VCaP (cell line): ENCODE results near the gene CNGA2.

ENCODE experiments used
- H3K27ac ChIP-seq: fragments of 450-650 bp; 2 replicates; pipeline ENCODE4 v1.5.1; 2017
- TF ChIP-seq, protein P1 (sequence below): fragments of 450-650 bp; conservative IDR thresholded peaks from 2 replicates; pipeline ENCODE4 v1.5.1; 2017; ENCODE audit warnings: mild to moderate bottlenecking, moderate library complexity

The CNGA2 gene

GRCh38 chrX:151712253-151712652, 22.3 kb upstream of the CNGA2 start:
- TF ChIP-seq, protein P1, sequence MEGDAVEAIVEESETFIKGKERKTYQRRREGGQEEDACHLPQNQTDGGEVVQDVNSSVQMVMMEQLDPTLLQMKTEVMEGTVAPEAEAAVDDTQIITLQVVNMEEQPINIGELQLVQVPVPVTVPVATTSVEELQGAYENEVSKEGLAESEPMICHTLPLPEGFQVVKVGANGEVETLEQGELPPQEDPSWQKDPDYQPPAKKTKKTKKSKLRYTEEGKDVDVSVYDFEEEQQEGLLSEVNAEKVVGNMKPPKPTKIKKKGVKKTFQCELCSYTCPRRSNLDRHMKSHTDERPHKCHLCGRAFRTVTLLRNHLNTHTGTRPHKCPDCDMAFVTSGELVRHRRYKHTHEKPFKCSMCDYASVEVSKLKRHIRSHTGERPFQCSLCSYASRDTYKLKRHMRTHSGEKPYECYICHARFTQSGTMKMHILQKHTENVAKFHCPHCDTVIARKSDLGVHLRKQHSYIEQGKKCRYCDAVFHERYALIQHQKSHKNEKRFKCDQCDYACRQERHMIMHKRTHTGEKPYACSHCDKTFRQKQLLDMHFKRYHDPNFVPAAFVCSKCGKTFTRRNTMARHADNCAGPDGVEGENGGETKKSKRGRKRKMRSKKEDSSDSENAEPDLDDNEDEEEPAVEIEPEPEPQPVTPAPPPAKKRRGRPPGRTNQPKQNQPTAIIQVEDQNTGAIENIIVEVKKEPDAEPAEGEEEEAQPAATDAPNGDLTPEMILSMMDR = no peak
- no peak overlapping the region for H3K27ac ChIP-seq

GRCh38 chrX:151713849-151714248, 20.7 kb upstream of the CNGA2 start:
- TF ChIP-seq, protein P1 = peak; percentile 61
- no peak overlapping the region for H3K27ac ChIP-seq

GRCh38 chrX:151714362-151714761, 20.2 kb upstream of the CNGA2 start:
- H3K27ac ChIP-seq = no peak overlapping the region
- TF ChIP-seq, protein P1 = no peak

DNA sequence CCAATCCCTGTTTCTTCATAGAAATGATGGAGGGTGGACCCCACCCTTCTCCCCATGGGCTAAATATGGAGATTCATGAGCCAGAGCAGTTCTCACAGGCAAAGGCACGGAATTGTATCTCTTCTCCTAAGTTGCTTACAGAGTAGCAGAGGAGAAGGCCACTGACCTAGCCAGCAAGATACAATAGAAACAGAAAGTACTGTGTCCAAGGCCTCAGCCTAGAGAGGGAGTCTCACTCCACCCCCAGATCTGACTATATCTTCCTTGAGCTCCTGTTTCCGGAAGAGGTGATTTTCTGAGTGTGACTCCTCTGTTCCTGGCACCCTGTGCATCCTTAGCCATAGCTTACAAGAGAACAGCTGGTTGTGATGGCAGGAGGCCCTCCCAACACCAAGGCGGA, 18.8 kb upstream of the CNGA2 start, which contains the start of gene FATE1:
TSS of gene FATE1 (plus strand) at position 284 of the 400 bp plus-strand sequence. CDS start at position 369, 85 bp downstream.
- TF ChIP-seq, protein P1 = no peak
- H3K27ac ChIP-seq = no peak within 1 kb of the TSS

DNA sequence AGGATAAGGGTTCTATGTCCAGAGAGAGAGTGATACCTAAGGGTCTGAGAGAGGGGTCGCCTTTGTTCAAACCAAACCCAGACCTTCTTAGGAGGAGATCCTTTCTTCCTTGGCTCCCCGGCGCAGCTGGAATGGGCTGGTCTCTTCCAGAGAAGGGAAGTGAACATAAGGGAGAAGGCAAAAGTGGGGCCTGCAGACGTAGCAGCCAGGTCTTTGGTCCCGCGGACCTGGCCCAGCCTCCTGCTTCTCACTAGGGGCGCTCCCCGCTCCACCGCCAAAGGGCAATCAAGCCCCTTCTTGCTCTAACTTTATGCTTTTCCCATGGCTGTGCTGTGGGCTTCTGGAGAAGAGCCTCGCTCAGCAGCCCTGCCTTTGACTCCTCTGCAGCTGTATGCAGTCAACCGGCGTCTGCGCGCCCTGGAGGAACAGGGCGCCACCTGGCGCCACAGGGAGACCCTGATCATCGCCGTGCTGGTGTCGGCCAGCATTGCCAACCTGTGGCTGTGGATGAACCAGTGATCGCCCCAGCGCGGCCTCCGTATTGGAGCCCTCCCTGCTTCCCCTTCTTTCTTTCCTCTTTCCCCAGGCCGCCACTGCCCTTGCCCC, 12.2 kb upstream of the CNGA2 start:
- no peak overlapping the region for H3K27ac ChIP-seq
- TF ChIP-seq, protein P1 = no peak

- TF ChIP-seq, protein P1 = no peak
- H3K27ac ChIP-seq = no peak overlapping the region
These were observed 11.3 kb upstream of the CNGA2 start for GRCh38 chrX:151723156-151723760.

DNA sequence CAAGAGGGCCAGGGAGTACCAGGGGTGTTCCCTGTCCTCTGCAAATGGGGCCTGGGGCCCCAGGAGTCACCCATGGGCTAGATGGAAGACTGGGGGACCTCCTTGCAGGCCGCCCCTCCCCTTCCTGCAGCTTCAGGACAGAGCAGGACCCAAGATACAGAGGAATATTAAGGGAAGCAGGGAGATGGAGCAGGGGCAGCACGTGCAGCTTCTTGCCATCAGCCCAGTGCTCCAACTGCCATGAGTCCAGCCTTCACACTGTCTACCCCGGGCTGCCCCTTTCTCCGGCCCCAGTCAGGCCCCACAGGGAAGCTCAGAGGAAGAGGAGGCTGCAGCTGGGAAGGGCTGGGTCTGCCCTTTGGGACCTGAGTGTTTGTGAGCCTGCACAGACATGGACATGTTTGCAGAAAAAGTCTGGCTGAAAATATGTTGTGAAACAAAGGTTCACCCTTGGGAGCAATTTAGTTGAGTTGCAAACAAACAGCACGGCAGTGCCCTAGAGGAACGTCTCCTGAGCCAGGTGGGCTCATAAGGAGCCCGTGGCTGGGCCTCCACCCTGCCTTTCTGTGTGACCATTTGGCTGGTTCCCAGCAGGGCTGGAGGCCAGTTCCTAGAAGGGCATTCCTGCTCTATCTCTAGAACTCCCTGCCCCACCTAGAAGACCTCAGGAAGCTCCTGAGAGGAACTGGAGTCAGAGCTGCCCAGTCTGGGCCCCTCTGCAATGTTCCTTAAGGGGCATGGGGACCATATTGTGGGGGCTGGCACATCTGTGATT, 9.8 kb upstream of the CNGA2 start:
- no peak overlapping the region for H3K27ac ChIP-seq
- TF ChIP-seq, protein P1 = no peak
